Measurements from ENCODE around the gene STH.
"Not testable (repeated sequence)": the region's sequence is repeated elsewhere in the genome, so short reads cannot be mapped to it uniquely, and the experiment has no call there.

STH gene

GRCh38 chr17:45998987-45999899 lies at the start of gene STH:
STH (plus strand) TSS chr17:45999250; CDS start chr17:45999280, 30 bp downstream.
- no peak for DNase-seq

- DNase-seq: no peak
These were observed 49.2 kb upstream of the STH start for GRCh38 chr17:45949755-45950320.

GRCh38 chr17:45950888-45951287 lies 48.2 kb upstream of the STH start:
- no peak for DNase-seq

GRCh38 chr17:45951403-45951802 lies 47.6 kb upstream of the STH start:
- DNase-seq: no peak

- no peak for DNase-seq
These were observed 47.1 kb upstream of the STH start for GRCh38 chr17:45951941-45952340.

- no peak for DNase-seq
These were observed 46.2 kb upstream of the STH start for GRCh38 chr17:45952814-45953320.

- DNase-seq: no peak
These were observed 45.5 kb upstream of the STH start for GRCh38 chr17:45953561-45953960.

GRCh38 chr17:45954914-45955313 lies 44.1 kb upstream of the STH start:
- no peak for DNase-seq

GRCh38 chr17:45955326-45955725 lies 43.7 kb upstream of the STH start:
- no peak for DNase-seq

- DNase-seq: no peak
These were observed 43.0 kb upstream of the STH start for GRCh38 chr17:45956090-45956489.

GRCh38 chr17:45956746-45957145 lies 42.3 kb upstream of the STH start:
- not testable (repeated sequence) for DNase-seq

GRCh38 chr17:45958307-45958706 lies 40.7 kb upstream of the STH start:
- DNase-seq: no peak

GRCh38 chr17:45958994-45959665 lies 39.9 kb upstream of the STH start:
- no peak for DNase-seq

- no peak for DNase-seq
These were observed 38.7 kb upstream of the STH start for GRCh38 chr17:45960311-45960710.

GRCh38 chr17:45961206-45961605 lies 37.8 kb upstream of the STH start:
- no peak for DNase-seq

GRCh38 chr17:45962221-45962972 lies 36.7 kb upstream of the STH start:
- DNase-seq: no peak

GRCh38 chr17:45963283-45963682 lies 35.8 kb upstream of the STH start:
- no peak for DNase-seq

GRCh38 chr17:45963889-45964288 lies 35.2 kb upstream of the STH start:
- no peak for DNase-seq

GRCh38 chr17:45964634-45965033 lies 34.4 kb upstream of the STH start:
- no peak for DNase-seq

GRCh38 chr17:45965812-45966211 lies 33.2 kb upstream of the STH start:
- DNase-seq: no peak

GRCh38 chr17:45966606-45967280 lies 32.3 kb upstream of the STH start:
- DNase-seq: no peak

- no peak for DNase-seq
These were observed 31.7 kb upstream of the STH start for GRCh38 chr17:45967378-45967777.

Data from CD4-positive, alpha-beta T cell treated with Interleukin-12 subunit alpha and Interleukin-12 subunit beta, for 1 hour (primary cell).